ACHN (cell line): ENCODE data around the gene LRRC31.

Source experiments
- DNase-seq: peaks from one replicate; pipeline ENCODE4 v3.0.0-alpha.2; 2015
- in situ Hi-C: cut with HindIII; loops from 2 replicates; pipeline ENCODE4 v1.10.0; 2017; ENCODE audit warnings: low sequenced_read_pairs, low pct_ligation_motif_present, low pct_unique_long_range_greater_than_20kb

The LRRC31 gene

DNA sequence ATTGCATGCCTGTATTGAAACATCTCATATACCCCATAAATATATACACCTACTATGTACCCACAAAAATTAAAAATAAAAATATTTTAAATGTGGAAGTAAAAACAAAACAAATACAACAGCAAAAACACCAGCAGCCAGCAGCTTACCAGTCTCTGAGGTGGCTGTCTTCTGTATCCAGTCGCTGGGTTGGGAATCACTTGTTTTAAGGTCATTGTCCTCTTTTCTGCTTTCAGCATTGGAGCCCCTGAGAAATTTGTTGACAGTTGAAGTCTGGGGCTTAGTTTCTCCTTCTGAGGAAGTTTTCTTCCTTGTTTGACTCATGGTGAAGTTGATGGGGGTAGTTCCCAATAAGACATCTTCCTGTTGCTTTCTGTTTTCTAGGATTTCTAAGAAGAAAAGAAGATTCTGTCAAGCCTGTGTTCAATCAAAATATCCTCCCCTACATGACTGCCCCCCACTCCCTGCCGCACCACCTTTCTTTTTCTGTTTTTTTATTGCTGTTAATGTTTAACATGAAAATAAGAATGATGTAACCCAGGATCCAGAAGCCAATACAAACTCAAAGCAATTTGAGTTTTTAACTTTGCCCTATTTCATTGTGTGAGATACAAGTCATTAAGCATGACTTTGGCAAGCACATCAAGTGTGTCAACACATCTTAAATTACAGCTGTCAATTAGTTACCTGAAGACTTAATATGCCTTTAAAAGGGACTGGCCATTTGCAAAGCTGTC is at the start of gene LRRC31:
Gene LRRC31, minus strand, starts transcription at position 452 of the 737 bp plus-strand sequence. Its CDS starts 128 bp downstream, at position 324.
- in situ Hi-C loops = no loop called here
- peak; percentile 12 for DNase-seq

DNA sequence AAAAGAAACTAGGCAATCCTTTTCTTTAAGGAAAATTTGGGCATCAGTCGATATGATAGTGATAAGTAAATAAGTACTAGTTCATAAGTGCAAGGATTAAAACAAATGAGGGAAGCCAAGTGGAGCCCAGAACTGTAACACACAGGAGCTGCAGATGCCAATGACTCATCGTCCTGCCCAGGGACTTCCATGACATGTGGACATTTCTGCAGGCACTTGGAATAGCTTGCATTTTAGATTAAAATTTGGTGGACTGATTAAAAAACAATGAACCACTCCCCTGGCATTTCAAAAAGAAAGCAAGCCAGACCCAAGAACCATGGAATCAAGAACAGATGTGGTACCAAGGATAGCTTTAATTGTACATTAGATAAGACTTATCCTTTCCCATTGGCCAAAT is 44.6 kb upstream of the LRRC31 start:
- in situ Hi-C loops = no loop called here
- DNase-seq = no peak

DNA sequence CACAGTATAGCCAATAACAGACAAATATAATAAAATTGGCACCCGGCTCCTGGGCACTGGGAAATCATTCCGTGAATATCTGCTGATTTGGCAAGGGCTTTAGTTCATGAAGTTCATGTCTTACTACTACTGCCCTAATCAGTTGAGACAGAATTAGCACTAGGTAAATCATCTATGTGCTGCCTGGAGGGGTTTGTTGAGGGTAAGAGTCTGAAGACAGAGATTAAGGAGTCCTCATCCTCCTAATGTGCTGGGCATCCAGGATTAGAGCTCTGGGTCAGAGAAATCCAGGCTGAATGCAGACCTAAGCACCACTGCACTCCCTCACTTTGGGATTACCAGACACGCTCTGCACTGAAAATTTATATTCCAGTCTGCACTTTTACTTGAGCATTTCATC is 43.6 kb upstream of the LRRC31 start:
- no peak for DNase-seq
- in situ Hi-C loops = no loop called here

DNA sequence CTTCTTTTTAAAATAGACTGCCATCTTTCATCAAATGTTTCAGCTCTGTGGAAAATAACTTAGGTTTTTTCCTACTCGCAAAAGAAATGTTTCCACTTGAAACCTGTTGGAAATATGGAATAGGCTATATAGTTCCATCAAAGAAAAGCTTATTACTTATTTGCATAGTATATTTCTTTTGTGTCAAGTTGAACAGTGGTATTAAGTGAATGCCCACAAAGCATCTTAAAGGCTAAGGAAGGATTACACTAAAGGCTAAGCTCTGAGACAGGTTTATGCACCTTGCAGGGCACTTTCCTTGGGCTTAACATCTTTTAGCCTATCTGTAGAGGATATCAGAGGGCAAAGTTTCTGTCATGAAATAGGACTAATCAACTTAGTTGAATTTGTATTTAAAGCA is 41.5 kb upstream of the LRRC31 start, which contains the start of gene SAMD7:
Gene SAMD7, plus strand, starts transcription at position 301 of the 400 bp plus-strand sequence. CDS start 7,927 bp downstream, outside the sequence.
- in situ Hi-C loops = no loop called here
- no peak for DNase-seq

DNA sequence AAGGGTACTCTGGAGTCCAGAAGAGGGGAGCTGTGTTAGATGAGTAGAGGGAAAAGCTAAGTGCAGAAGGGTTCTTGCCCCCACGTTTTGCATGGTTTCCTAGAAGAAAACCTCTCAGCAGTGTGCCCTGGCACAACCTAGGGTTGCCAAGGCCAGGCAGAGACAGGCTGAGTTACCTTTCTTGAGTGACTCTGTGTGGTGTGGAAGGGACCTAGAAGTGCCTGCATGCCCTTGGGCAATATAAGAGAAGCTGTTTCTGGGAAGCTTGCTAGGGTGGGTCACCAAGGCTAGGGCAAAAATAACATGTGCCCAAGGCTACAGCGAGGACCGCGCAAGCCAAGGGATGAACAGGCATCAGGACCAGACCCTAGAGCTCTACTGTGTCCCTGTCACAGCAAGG is 38.2 kb upstream of the LRRC31 start:
- in situ Hi-C loops = no loop called here
- DNase-seq = no peak

DNA sequence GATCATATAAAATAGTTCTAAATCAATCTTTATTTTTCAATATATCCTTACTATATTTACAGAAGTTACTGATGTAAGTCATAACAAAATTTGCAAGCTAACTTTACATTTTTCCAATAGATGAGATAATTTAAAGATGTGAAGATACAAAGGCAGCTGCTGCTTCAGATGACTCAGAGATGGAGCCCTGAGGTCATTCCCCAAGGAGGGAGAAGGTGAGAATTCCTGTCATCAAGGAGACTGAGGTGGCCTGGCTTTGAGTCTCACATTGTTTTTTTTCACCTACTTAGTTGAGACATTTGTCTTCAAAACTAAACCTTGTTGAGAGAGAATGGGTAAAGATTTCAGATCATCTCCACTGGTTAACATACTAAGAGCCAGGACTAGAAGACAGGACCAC is 37.7 kb upstream of the LRRC31 start:
- DNase-seq = no peak
- in situ Hi-C loops = no loop called here

DNA sequence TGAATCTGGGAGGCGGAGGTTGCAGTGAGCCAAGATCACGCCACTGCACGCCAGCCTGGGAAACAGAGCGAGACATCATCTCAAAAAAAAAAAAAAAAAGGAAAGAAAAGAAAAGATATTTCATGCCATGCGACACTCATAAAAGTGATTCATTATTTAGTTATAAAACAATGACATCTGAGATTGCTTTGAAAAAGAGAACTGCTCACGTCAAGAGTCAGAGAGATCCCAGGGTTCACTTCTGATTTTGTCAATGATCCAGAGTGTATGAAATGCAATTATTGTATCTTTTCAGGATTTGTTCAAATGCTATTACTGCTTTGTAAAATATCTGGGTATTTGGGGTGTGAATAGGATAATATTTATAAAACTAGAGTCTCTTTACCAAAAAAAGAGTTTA is 35.7 kb upstream of the LRRC31 start:
- DNase-seq = no peak
- in situ Hi-C loops = no loop called here

DNA sequence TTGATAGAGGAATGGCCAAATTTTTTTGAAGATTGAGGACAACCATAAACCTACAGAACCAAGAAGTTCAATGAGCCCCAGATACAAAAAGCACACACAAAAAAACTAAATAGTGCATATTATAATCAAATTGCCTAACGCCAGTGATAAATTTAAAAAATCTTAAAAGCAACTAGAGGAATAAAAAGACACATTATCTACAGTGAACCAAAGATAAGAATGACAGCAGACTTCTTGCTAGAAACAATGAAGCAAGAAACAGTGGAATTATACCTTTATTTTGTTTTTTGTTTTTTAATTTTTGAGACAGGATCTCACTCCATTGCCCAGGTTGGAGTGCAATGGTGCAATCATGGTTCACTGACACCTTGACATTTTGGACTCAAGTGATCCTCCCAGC is 31.7 kb upstream of the LRRC31 start:
- in situ Hi-C loops = no loop called here
- no peak for DNase-seq

DNA sequence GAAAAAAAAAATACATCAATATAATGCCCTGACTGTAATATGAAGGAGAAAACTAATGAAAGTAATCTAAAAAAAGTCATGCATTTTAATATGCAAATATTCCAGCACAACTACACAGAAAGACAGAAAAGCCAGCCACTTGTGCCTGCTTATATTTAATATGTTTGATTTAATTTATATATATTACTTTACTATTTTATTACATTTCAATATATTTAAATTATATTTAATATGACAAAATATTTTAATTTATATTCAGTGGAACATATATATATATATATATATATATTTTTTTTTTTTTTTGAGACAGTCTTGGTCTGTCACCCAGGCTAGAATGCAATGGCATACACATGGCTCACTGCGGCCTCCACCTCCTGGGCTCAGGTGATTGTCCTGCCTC is 27.5 kb upstream of the LRRC31 start:
- in situ Hi-C loops = no loop called here
- DNase-seq = no peak

DNA sequence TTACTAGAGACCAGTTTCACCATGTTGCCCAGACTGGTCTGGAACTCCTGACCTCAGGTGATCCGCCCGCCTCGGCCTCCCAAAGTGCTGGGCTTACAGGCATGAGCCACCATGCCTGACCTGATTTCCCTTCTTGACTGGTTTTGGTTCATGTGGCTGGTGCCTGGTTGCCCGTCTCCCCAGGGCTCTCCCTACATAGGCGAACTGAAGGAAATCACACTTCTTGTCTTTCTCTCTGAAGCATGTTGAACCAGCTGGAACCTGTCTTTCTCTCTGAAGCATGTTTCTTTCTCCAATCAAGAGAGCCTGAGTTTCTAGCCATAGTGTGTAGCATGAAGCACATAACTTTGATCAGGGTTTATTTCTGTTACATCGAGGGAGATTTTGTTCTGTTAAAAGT is 25.3 kb upstream of the LRRC31 start:
- in situ Hi-C loops = no loop called here
- DNase-seq = no peak

DNA sequence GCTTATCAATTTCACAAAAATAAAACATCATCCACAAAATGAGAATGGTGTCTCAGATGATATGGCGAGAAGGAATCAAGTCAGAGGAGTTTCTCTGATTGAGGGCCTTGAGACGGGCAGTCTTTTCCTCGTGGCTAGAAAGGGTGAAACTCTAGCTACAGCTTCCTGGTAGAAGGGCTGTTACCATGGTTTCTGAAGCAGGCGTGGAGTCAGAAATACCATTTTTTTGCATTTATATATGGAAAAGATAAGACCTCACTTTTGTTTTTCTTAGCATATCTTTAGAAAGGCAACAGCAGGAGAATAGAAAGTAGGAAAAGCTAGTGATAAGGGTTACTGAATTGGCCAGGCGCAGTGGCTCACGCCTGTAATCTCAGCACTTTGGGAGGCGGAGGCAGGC is 24.4 kb upstream of the LRRC31 start:
- in situ Hi-C loops = no loop called here

DNA sequence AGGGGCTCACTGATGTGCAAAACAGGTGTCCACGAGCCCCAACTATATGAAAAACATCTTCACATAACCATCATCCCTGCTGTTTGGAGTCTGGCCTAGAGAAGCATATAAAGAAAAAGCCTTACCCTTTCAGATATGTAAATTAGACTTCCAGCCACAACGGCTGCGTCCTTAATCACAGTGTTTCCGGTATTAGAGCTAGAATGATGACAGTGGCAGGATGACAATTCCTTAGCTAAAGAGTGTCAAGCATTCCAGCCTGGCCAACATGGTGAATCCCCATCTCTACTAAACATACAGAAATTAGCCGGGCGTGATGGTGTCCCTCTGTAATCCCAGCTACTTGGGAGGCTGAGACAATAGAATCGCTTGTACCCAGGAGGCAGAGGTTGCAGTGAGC is 22.2 kb upstream of the LRRC31 start:
- in situ Hi-C loops = no loop called here
- DNase-seq = no peak

More for the DNA sequence above, 24.4 kb upstream of the LRRC31 start:
- DNase-seq = no peak

DNA sequence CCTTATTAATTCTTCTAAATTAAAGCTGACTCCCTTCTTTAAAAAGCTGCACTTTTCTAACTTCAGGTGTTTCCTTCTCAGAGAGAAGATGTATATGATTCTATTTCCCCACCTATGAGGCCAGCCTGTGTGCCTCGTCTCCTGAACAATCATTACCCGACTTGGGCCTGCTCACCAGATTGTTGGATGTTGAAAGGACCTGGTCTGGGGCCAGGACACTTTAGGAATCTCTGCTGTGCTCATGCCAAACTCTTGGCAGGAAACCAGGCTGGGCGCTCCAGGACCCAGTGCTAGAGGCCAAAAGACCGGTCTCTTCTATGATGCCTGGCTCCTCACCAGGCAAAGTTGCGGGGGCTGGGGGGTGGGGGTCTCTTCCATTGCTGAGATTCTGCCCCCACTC is 16.9 kb upstream of the LRRC31 start:
- peak; percentile 49 for DNase-seq
- in situ Hi-C loops = no loop called here

DNA sequence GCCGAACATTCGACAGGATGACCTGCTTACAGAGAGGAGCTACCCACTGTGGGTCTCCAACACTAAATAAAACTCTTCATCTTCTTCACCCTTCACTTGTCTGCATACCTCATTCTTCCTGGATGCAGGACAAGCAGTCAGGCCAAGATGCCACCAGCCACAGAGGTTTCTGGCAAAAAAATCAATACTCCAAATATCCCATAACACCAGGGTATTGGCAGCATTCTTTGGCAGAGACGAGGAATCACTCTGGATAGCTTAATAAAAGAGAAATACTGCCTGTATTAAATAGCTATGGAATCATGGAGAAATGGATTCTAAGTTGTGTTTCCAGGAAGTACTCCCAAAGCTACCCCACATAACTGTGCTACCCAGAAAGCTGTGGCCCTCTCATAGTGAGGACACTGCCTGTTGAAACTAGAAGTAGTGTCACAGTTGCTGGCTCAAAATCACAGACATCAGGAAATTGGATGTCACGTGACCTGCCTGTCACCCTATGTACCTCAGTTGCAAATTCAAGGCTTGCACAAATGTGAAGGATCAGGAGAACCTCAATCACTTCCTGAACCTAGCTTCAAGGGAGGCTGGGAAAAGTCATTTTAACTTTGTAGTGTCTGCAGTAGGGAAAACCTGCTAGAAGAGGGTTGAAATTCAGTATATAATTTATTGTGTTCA is 11.0 kb upstream of the LRRC31 start:
- in situ Hi-C loops = no loop called here
- no peak for DNase-seq

DNA sequence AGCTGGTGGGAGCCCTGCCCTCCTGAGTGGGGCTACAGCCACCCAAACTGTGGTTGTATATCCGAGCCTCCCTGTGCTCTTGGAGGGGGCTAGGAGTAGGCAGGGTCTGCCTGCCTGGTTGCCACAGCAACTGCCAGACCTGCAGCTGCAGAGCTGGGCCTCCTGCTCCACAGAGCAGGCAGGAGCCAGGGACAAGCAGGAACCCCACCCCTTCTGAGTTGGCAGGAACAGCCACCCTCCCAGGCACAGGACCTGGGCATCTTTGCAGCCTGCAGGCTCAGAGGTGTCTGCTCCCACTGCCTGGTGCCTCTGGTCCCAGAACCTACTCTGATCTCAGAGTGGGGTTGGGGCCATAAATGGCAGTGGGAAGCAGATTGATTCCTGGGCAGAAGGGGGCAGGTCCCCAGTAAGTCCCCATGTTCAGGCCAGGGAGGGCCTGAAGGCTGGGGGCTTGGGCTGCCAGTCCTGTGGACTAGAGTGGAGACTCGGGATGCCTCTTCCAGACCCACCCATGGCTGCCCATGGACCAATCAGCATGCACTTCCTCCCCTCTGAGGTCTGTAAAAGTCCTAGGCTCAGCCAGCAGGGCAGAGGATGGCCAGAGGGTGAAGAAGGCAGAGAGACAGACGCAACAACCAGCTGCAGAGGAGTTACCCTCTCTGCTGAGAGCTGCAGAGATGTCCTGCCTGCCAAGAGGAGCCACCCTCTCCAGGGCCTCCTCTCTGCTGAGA is 10.3 kb upstream of the LRRC31 start:
- no peak for DNase-seq
- in situ Hi-C loops = no loop called here

DNA sequence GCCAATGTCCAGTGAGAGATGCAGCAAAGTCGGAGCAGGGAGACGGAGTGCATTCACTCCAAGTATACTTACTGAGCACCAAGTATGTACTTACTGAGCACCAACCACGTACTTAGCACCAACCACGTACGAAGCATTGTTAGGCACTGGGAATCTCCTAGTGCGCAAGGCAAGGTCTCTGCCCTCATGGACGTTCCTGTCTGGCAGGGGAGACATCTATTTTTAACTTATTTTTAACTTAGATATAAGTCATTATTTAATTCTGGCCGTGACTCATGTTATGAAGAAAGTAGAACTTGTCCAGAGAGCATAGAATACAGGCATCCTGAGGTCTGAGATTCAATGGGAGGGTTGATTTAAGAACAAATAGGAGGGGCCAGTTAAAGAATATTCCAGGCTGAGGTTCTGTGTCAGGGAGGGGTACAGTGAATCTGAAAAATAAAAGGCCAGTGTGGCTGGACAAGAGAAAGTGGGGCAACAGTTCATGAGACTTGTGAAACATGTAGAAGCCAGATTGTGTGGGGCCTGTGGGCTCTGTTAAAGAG is 9.3 kb upstream of the LRRC31 start:
- in situ Hi-C loops = no loop called here
- no peak for DNase-seq

DNA sequence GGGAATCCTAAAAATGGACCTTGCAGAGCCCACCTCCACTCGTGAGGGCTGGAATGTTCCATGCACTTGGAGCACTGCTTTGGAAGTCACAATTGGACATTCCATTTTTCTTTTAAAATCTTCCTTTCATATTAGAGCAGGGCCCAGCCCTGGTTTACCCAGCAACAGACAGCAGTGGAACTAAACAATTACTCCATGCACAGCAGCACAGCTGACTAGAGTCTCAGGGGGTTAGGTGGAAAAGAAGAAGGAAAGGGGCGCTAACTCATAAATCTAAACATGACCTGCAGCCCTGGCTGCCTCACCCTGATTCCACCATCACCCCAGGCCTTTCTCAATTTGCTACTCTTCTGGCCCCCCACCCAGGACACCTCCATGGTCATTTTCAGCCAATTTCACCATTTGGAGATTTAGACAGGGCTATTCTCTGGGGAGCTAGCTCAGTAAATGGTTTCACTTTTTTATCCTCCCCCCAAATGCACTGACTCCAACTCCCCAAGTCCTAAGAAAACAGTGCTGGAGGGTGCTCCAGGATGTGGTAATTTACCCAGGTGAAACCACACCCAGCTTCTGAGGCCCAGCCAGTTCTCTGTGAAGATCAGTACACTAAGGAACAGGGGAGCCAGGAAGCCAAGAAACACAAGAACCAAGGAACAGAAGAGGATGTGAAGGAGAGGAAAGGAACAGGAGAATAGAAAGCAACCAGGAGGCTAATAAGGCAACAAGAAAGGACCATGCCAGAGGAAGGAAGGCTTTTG is 1.6 kb upstream of the LRRC31 start:
- in situ Hi-C loops = no loop called here
- DNase-seq = no peak

DNA sequence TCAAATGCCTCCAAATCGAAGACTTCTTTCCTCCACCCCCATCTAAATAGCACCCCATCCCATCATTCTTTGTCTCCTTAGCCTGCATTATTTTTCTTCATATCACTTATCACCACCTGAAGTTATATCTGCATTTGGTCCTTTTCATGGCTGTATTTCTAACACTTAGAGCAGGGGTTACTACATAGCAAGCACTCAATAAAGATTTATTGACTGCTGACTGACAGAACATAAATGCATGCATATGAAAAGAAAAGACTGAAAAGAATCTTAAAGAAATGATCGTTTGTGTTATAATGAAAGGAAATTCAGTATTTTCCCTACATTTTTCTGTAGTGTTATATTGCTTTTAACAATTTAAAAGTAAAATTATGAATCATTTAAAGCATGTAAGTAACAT is 1.4 kb downstream of the LRRC31 start:
- in situ Hi-C loops = no loop called here
- no peak for DNase-seq
